DOHH2 (cell line): Measurements from ENCODE around the gene DSTN.

Experiments
- H3F3A ChIP-seq: fragments of 200-600 bp; sonication (generic), shearing (Covaris generic); 2 replicates; pipeline ENCODE4 v1.6.0; 2016; ENCODE audit warnings: antibody characterized with exemption, mild to moderate bottlenecking; ENCODE audit not compliant: control insufficient read depth, insufficient read depth
- H3K27ac ChIP-seq: fragments of 200-600 bp; sonication (generic); 2 replicates; pipeline ENCODE4 v1.5.1; 2014; ENCODE audit warnings: low read depth, mild to moderate bottlenecking, low read length, moderate library complexity
- H3K27me3 ChIP-seq: fragments of 200-600 bp; sonication (generic); 2 replicates; pipeline ENCODE4 v1.6.1; 2014; ENCODE audit warnings: mild to moderate bottlenecking, low read length, mixed read lengths; ENCODE audit not compliant: control insufficient read depth
- H3K36me3 ChIP-seq: fragments of 200-600 bp; sonication (generic); 2 replicates; pipeline ENCODE4 v1.6.1; 2014; ENCODE audit warnings: mild to moderate bottlenecking, low read length, moderate library complexity, mixed read lengths; ENCODE audit not compliant: control insufficient read depth
- H3K4me1 ChIP-seq: fragments of 200-600 bp; sonication (generic); 2 replicates; pipeline ENCODE4 v1.6.1; 2014; ENCODE audit warnings: mild to moderate bottlenecking, low read length, mixed read lengths; ENCODE audit not compliant: control insufficient read depth
- H3K4me2 ChIP-seq: fragments of 200-600 bp; sonication (generic); 2 replicates; pipeline ENCODE4 v1.6.0; 2014; ENCODE audit warnings: mild to moderate bottlenecking, low read length, moderate library complexity
- H3K4me3 ChIP-seq: fragments of 200-600 bp; sonication (generic); 2 replicates; pipeline ENCODE4 v1.5.1; 2014; ENCODE audit warnings: mild to moderate bottlenecking, low read length, mixed read lengths
- H3K79me2 ChIP-seq: fragments of 200-600 bp; sonication (generic); 2 replicates; pipeline ENCODE4 v1.6.1; 2014; ENCODE audit warnings: mild to moderate bottlenecking, low read length, mixed read lengths; ENCODE audit not compliant: control insufficient read depth
- H3K9me2 ChIP-seq: fragments of 200-600 bp; sonication (generic); replicated peaks from 2 replicates; pipeline ENCODE4 v1.6.1; 2014; ENCODE audit warnings: mild to moderate bottlenecking, low read length, mixed read lengths; ENCODE audit not compliant: control insufficient read depth
- H3K9me3 ChIP-seq: fragments of 200-600 bp; sonication (generic); 2 replicates; pipeline ENCODE4 v1.6.1; 2014; ENCODE audit warnings: antibody characterized with exemption, low read length, mixed read lengths; ENCODE audit not compliant: control insufficient read depth, insufficient read depth
- H4K20me1 ChIP-seq: fragments of 200-600 bp; sonication (generic); 2 replicates; pipeline ENCODE4 v1.6.0; 2014; ENCODE audit warnings: low read depth, mild to moderate bottlenecking, antibody characterized with exemption, low read length, moderate library complexity; ENCODE audit not compliant: control insufficient read depth, insufficient read depth
- EZH2phosphoT487 ChIP-seq: fragments of 200-600 bp; sonication (generic); IDR thresholded peaks from 2 replicates; pipeline ENCODE4 v1.6.1; 2017; ENCODE audit warnings: borderline replicate concordance, mild to moderate bottlenecking, antibody characterized with exemption, low read length, moderate library complexity, mixed read lengths
- TF ChIP-seq, protein P1 (sequence below): fragments of 200-600 bp; sonication (generic); IDR thresholded peaks from one replicate; pipeline ENCODE4 v1.5.1; 2014; ENCODE audit warnings: antibody characterized with exemption, mild to moderate bottlenecking, low read depth, low read length; ENCODE audit not compliant: poor library complexity, severe bottlenecking

The DSTN gene

DNA sequence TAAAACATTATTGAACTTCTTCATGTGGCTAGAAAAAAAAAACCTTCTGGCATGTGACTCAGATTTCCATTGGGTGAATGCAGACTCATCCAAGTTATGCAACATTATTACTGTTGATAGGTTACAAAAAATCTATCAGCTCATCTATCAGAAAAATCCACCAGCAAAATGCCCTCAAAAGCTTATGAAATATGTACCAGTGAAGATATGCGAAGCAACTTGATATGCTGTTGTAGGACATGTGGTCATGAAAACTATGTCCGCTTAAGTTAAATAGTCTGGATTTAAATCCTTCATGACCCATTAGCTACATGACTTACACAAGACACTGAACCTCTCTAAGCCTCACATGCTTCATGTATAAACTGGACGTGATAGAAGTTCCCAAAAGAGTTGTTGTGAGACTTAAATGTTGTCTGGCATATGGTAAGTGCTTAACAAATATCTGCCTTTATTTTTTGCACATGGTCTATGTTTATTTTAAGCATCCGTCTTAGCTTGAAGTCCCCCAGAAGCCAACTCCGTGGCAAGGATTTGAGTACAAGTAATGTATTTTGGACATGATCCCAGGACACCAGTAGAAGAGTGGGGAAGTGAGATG is 26.2 kb upstream of the DSTN start:
- no peak overlapping the region for H3K27ac ChIP-seq
- H3K9me3 ChIP-seq = no peaks in the 10 kb centered on the region
- no peaks in the 10 kb centered on the region for H3K79me2 ChIP-seq
- H3F3A ChIP-seq = no peaks in the 10 kb centered on the region
- no peaks in the 10 kb centered on the region for H3K36me3 ChIP-seq
- no peak overlapping the region for H3K4me2 ChIP-seq
- no peaks in the 10 kb centered on the region for H4K20me1 ChIP-seq
- TF ChIP-seq EZH2phosphoT487 = no peak
- TF ChIP-seq, protein P1, sequence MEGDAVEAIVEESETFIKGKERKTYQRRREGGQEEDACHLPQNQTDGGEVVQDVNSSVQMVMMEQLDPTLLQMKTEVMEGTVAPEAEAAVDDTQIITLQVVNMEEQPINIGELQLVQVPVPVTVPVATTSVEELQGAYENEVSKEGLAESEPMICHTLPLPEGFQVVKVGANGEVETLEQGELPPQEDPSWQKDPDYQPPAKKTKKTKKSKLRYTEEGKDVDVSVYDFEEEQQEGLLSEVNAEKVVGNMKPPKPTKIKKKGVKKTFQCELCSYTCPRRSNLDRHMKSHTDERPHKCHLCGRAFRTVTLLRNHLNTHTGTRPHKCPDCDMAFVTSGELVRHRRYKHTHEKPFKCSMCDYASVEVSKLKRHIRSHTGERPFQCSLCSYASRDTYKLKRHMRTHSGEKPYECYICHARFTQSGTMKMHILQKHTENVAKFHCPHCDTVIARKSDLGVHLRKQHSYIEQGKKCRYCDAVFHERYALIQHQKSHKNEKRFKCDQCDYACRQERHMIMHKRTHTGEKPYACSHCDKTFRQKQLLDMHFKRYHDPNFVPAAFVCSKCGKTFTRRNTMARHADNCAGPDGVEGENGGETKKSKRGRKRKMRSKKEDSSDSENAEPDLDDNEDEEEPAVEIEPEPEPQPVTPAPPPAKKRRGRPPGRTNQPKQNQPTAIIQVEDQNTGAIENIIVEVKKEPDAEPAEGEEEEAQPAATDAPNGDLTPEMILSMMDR = no peak
- H3K9me2 ChIP-seq = no peaks in the 10 kb centered on the region
- H3K27me3 ChIP-seq = peaks cover 43% of the 10 kb centered on the region
- no peaks in the 10 kb centered on the region for H3K4me1 ChIP-seq
- H3K4me3 ChIP-seq = no peak overlapping the region

DNA sequence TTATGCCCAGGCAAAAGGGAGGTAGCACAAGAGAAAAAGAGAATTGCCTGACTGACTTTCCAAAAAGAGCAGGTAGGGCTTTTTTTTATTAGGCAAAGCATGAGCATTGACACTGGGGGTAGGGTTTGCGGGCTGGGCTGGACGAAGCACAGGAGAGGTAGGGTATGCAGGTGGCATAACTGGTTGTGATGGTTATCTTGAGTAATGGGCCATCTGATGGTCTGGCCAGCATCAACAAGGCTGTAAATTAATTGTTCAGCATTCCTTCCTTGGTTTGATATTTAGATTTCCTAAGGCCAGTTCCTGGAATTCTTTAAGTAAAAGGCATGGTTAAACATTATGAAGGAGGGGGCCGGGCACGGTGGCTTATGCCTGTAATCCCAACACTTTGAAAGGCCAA is 24.7 kb upstream of the DSTN start:
- H3K27ac ChIP-seq = no peak overlapping the region
- no peaks in the 10 kb centered on the region for H3K9me2 ChIP-seq
- H3K4me3 ChIP-seq = no peak overlapping the region
- no peak for TF ChIP-seq EZH2phosphoT487
- TF ChIP-seq, protein P1 = no peak
- no peaks in the 10 kb centered on the region for H3K79me2 ChIP-seq
- H3K27me3 ChIP-seq = peaks cover 43% of the 10 kb centered on the region
- H3K36me3 ChIP-seq = no peaks in the 10 kb centered on the region
- no peaks in the 10 kb centered on the region for H3K4me1 ChIP-seq
- no peaks in the 10 kb centered on the region for H3F3A ChIP-seq
- H4K20me1 ChIP-seq = no peaks in the 10 kb centered on the region
- no peak overlapping the region for H3K4me2 ChIP-seq
- H3K9me3 ChIP-seq = no peaks in the 10 kb centered on the region

DNA sequence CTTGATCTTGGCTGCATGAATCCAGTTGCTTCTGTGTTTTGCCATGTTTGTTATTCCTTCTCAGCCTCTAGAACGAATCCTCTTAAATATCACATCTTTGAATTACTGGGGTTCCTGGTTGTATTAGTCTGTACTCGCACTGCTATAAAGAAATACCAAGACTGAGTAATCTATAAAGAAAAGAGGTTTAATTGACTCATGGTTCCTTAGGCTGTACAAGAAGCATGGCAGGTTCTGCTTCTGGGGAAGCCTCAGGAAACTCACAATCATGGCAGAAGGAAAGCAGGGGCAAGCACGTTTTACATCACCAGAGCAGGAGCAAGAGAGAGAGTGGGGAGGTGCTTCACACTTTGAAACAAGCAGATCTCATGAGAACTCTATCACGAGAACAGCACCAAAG is 20.7 kb upstream of the DSTN start:
- H3K9me2 ChIP-seq = no peaks in the 10 kb centered on the region
- H3K36me3 ChIP-seq = no peaks in the 10 kb centered on the region
- H4K20me1 ChIP-seq = no peaks in the 10 kb centered on the region
- no peak overlapping the region for H3K27ac ChIP-seq
- no peaks in the 10 kb centered on the region for H3K79me2 ChIP-seq
- H3F3A ChIP-seq = no peaks in the 10 kb centered on the region
- no peak overlapping the region for H3K4me2 ChIP-seq
- H3K4me1 ChIP-seq = no peaks in the 10 kb centered on the region
- no peaks in the 10 kb centered on the region for H3K9me3 ChIP-seq
- peaks cover 21% of the 10 kb centered on the region for H3K27me3 ChIP-seq
- no peak for TF ChIP-seq EZH2phosphoT487
- TF ChIP-seq, protein P1 = no peak
- no peak overlapping the region for H3K4me3 ChIP-seq
